DND-41 (cell line): ENCODE data around the gene SMIM44.

Experiments
- ATAC-seq: fragments of 200-7000 bp; cut with Tn5 transposase; 3 replicates; pipeline ENCODE4 v1.9.1; 2021; ENCODE audit warnings: low read depth; ENCODE audit not compliant: insufficient read depth
- DNase-seq: peaks from one replicate; pipeline ENCODE4 v3.0.0-alpha.2; 2020
- H2AFZ ChIP-seq: 2 replicates; pipeline ENCODE4 v1.6.0; 2012; ENCODE audit warnings: low read depth, low read length
- H3K27ac ChIP-seq: 2 replicates; pipeline ENCODE4 v1.5.1; 2012; ENCODE audit warnings: low read length, inconsistent platforms
- H3K27me3 ChIP-seq: fragments of 200-600 bp; sonication (generic); 2 replicates; pipeline ENCODE4 v1.6.0; 2012; ENCODE audit warnings: low read length, mild to moderate bottlenecking, inconsistent platforms; ENCODE audit not compliant: insufficient read depth, poor library complexity
- H3K36me3 ChIP-seq: 2 replicates; pipeline ENCODE4 v1.5.1; 2012; ENCODE audit warnings: low read length, inconsistent platforms; ENCODE audit not compliant: insufficient read depth
- H3K4me1 ChIP-seq: 2 replicates; pipeline ENCODE4 v1.5.1; 2012; ENCODE audit warnings: mild to moderate bottlenecking, low read length; ENCODE audit not compliant: insufficient read depth
- H3K4me2 ChIP-seq: 2 replicates; pipeline ENCODE4 v1.6.0; 2012; ENCODE audit warnings: mild to moderate bottlenecking, moderate library complexity, low read length, inconsistent platforms; ENCODE audit not compliant: insufficient read depth
- H3K4me3 ChIP-seq, 2 experiments: fragments of 200-600 bp in 1 of 2; shearing (Covaris generic) in 1 of 2; 2 replicates each; pipeline ENCODE4 v1.5.1; 2012 to 2016; ENCODE audit warnings: inconsistent platforms in 2 of 2, low read length in 2 of 2, mild to moderate bottlenecking in 2 of 2, low read depth in 1 of 2, moderate library complexity in 1 of 2
- H3K79me2 ChIP-seq: 2 replicates; pipeline ENCODE4 v1.6.0; 2012; ENCODE audit warnings: low read length, inconsistent platforms; ENCODE audit not compliant: insufficient read depth
- H3K9ac ChIP-seq: 2 replicates; pipeline ENCODE4 v1.6.0; 2012; ENCODE audit warnings: low read depth, mild to moderate bottlenecking, inconsistent platforms, low read length, moderate library complexity
- H3K9me3 ChIP-seq: 2 replicates; pipeline ENCODE4 v1.5.1; 2012; ENCODE audit warnings: low read length, moderate library complexity, mild to moderate bottlenecking, inconsistent platforms; ENCODE audit not compliant: insufficient read depth, severe bottlenecking
- H4K20me1 ChIP-seq: 2 replicates; pipeline ENCODE4 v1.6.0; 2012; ENCODE audit warnings: low read length; ENCODE audit not compliant: insufficient read depth
- EZH2 ChIP-seq: IDR thresholded peaks from 3 replicates; pipeline ENCODE4 v1.6.1; 2012; ENCODE audit warnings: borderline replicate concordance, low read depth, mild to moderate bottlenecking, moderate library complexity, low read length, inconsistent platforms; ENCODE audit not compliant: severe bottlenecking
- TF ChIP-seq, protein P1 (sequence below): IDR thresholded peaks from 2 replicates; pipeline ENCODE4 v1.5.1; 2012; ENCODE audit warnings: borderline replicate concordance, low read length, moderate library complexity, mild to moderate bottlenecking; ENCODE audit not compliant: poor library complexity, severe bottlenecking; ENCODE audit errors: extremely low read depth

SMIM44 gene

GRCh38 chr19:3528080-3528479 lies 44.8 kb upstream of the SMIM44 start:
- H4K20me1 ChIP-seq, result peaks cover 42% of the 10 kb centered on the region
- peaks cover 87% of the 10 kb centered on the region for H3K36me3 ChIP-seq

DNA sequence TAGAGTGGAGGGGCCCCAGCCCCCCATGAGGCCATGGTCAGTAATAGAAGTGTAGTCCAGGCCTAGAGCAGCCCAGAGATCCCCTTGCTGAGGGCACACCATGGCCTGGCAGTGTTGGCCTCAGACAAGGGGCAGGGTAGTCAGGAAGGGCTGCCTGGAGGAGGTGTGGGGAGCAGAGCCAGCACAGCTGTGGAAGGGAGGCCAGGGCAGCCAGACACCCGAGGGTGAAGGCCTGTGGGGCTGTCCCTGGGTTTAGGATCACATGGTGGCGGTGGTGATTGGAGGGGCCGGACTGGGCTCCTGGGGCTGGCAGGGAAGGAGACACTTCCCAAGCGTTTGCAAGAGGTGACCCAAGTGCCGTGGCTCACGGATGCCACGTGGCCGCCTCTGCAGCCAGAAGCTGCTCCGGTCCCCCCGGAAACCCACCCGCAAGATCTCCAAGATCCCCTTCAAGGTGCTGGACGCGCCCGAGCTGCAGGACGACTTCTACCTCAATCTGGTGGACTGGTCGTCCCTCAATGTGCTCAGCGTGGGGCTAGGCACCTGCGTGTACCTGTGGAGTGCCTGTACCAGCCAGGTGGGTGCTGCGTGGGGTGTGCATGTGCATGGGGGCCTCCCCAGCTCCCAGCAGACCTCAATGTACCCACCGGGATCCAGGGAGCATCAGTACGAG lies 44.1 kb upstream of the SMIM44 start:
- no peak for DNase-seq
- no peak overlapping the region for H2AFZ ChIP-seq
- H3K36me3 ChIP-seq, result peaks cover 87% of the 10 kb centered on the region
- no peak overlapping the region for H3K27ac ChIP-seq
- no peak overlapping the region for H3K4me2 ChIP-seq
- no peaks in the 10 kb centered on the region for H3K27me3 ChIP-seq
- peaks cover 15% of the 10 kb centered on the region for H3K79me2 ChIP-seq
- H4K20me1 ChIP-seq, result peaks cover 42% of the 10 kb centered on the region
- no peak overlapping the region for H3K9ac ChIP-seq
- H3K9me3 ChIP-seq, result no peaks in the 10 kb centered on the region
- TF ChIP-seq EZH2, result no peak
- TF ChIP-seq, protein P1, sequence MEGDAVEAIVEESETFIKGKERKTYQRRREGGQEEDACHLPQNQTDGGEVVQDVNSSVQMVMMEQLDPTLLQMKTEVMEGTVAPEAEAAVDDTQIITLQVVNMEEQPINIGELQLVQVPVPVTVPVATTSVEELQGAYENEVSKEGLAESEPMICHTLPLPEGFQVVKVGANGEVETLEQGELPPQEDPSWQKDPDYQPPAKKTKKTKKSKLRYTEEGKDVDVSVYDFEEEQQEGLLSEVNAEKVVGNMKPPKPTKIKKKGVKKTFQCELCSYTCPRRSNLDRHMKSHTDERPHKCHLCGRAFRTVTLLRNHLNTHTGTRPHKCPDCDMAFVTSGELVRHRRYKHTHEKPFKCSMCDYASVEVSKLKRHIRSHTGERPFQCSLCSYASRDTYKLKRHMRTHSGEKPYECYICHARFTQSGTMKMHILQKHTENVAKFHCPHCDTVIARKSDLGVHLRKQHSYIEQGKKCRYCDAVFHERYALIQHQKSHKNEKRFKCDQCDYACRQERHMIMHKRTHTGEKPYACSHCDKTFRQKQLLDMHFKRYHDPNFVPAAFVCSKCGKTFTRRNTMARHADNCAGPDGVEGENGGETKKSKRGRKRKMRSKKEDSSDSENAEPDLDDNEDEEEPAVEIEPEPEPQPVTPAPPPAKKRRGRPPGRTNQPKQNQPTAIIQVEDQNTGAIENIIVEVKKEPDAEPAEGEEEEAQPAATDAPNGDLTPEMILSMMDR, result no peak
- ATAC-seq, result no peak
- H3K4me1 ChIP-seq, result no peaks in the 10 kb centered on the region
- no peak overlapping the region for H3K4me3 ChIP-seq

More at GRCh38 chr19:3528080-3528479, 44.8 kb upstream of the SMIM44 start:
- H3K4me1 ChIP-seq, result no peaks in the 10 kb centered on the region
- no peak for DNase-seq
- H3K9ac ChIP-seq, result no peak overlapping the region
- TF ChIP-seq EZH2, result no peak
- TF ChIP-seq, protein P1, result no peak
- no peak overlapping the region for H3K4me3 ChIP-seq
- no peak overlapping the region for H3K4me2 ChIP-seq
- H3K27ac ChIP-seq, result no peak overlapping the region
- no peak for ATAC-seq
- no peak overlapping the region for H2AFZ ChIP-seq
- peaks cover 8% of the 10 kb centered on the region for H3K79me2 ChIP-seq
- H3K9me3 ChIP-seq, result no peaks in the 10 kb centered on the region
- H3K27me3 ChIP-seq, result no peaks in the 10 kb centered on the region

DNA sequence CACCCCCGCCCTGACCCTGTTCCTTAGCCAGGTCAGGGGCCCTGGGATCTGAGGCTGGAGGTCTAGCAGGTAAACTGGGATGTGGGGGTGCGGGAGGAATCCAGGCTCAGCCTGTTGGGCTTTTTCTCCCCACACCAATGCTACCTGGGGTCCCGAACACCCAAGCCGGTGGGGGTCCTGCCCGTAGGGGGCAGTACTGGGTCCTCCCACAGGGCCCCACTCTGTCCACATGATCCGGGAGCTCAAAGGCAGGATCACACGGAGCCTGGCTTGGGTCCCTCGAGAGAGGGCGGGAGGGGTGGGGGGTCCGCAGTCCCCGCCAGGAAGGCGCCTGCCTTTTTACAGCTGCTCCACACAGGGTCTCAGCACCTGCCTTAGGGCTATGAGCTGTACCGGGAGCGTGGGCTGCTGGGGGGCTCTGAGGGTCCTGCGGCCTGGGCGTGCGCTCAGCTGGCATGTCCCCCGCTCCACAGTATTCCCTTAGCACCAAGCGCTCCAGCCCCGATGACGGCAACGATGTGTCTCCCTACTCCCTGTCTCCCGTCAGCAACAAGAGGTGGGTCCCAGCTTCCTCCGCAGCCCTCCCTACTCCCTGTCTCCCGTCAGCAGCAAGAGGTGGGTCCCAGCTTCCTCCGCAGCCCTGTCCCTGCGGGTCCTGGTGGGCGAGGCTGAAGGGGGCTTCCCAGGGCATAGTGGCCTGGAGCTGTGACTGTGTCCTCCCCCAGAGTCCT lies 43.4 kb upstream of the SMIM44 start:
- no peak overlapping the region for H2AFZ ChIP-seq
- DNase-seq (no peak), ATAC-seq (no peak)
- H3K27me3 ChIP-seq, result no peaks in the 10 kb centered on the region
- no peak overlapping the region for H3K9ac ChIP-seq
- no peak overlapping the region for H3K4me3 ChIP-seq
- H3K4me2 ChIP-seq, result no peak overlapping the region
- no peaks in the 10 kb centered on the region for H3K9me3 ChIP-seq
- TF ChIP-seq EZH2, result no peak
- TF ChIP-seq, protein P1, result peak; percentile 31
- H3K79me2 ChIP-seq, result peaks cover 22% of the 10 kb centered on the region
- H3K36me3 ChIP-seq, result peaks cover 87% of the 10 kb centered on the region
- no peak overlapping the region for H3K27ac ChIP-seq
- peaks cover 48% of the 10 kb centered on the region for H4K20me1 ChIP-seq
- H3K4me1 ChIP-seq, result no peaks in the 10 kb centered on the region
